ENCODE data around the gene ELOF1.
A peak's percentile ranks its signal among the peaks of the same experiment; 100 is the strongest.

Gene ELOF1

DNA sequence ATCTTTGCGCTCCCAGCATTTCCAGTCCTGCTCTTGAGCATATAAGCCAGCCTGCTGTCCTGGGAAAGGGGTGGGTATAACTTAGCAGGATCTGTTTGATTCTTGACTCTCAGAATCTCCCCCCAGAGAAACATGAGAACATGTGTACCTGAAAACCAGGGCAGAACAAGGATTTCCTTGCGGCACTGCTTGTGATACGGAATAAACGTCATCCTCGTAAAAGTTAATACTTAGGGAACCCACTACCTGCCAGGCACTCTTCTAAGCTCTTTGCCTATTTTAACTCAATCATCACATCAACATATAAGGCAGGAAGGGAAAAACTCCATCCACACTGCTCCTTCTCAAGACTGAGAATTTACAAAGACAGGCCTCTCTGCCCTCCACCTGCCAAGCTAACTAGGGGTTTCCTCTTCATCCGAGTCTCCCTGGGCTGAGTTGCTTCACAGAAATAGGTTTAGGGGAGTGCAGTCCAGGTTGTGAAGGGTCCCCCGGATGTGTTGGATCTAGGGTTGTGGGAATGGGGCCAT, 54.5 kb downstream of the ELOF1 start:
- H3K27ac Mint-ChIP-seq, result peak overlapping the region; percentile 80
- H3K36me3 Mint-ChIP-seq (ENCODE audit: low read depth), result peaks cover 26% of the 10 kb centered on the region
- no peaks in the 10 kb centered on the region for H3K27me3 Mint-ChIP-seq
- H3K9me3 Mint-ChIP-seq, result no peaks in the 10 kb centered on the region
- intact Hi-C loops (cut with micrococcal nuclease), result loop anchor here (1.0 to 2.0 kb wide), 2 partner anchors 24 to 69 kb away; partner anchors contain the start of genes ECSIT, ODAD3 and PRKCSH
- H3K4me3 Mint-ChIP-seq, result peak overlapping the region; percentile 74
- H3K4me1 Mint-ChIP-seq (ENCODE audit: low read depth), result peaks cover 23% of the 10 kb centered on the region
